ENCODE results near the gene TLX2. TPM values are rescaled to one million over a fixed set of nuclear protein-coding genes. Genes with fewer than 3 reads are reported as not detected.
A peak's percentile ranks its signal among the peaks of the same experiment; 100 is the strongest.

The TLX2 gene
- total and polyA plus RNA-seq, 2 of the 13 experiments (the other 11 are each of a cell fraction or from before 2014, with no cell fraction given): 0.05 to 0.20 TPM

DNA sequence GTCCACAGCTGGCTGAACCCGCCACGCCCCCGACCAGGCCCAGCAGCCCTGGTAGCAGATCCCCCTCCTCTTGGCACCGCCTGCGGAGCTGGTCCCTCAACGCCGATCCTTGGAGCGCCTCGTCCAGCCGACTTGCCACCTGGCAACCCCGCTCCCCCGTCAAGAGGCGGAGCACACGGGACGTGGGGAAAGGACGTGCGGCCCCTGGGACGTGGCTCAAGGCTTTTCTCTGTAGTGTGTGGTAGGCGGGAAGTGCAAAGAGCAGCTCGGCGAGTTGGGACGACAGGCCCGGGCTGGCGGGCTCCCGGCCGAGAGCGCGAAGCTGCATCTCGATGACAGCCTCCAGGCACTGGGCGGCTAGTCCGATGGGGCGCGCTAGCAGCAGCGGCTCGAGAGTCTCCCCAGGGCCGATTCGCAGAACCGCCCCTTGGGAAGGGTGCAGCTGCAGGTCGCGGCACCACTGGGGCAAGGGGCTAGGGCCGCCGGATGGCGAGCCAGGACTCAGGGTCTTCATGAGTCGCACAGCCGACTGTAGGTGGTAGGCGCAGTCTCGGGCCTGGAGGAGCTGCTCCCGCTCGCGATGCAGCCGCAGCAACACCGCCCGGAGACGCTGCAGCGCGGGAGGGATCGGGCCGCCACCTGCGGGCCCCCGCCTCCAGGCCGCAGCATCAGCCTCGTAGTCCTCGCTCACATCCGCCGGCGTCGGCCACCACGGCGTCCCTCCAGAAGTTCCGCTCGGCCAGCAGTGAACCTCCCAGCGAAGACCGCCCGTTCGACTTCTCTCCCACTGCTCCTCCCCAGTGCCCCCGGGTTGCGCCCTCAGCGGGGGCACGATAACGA lies 32.1 kb upstream of the TLX2 start (continued):
- no peak for TF ChIP-seq TAF1 (CRISPR knock-in tag; IDR thresholded peaks at IDR 0.05)
- peak; percentile 82 for TF ChIP-seq HIVEP1 (CRISPR knock-in tag; IDR thresholded peaks at IDR 0.05)
- TF ChIP-seq ZBTB1 (CRISPR knock-in tag; IDR thresholded peaks at IDR 0.05; ENCODE audit: borderline replicate concordance): 0 out of 2 replicates have a peak, but pooled peaks have one; percentile 7
- no peak; the same call in 1 of the 2 replicates for TF ChIP-seq SIN3A (IDR thresholded peaks at IDR 0.05; ENCODE audit: borderline replicate concordance, low read depth, low read length)
- TF ChIP-seq NCOA5 (CRISPR knock-in tag; IDR thresholded peaks at IDR 0.05): peak; percentile 32; the same call in 1 of the 2 replicates
- TF ChIP-seq ZNF775 (CRISPR knock-in tag; IDR thresholded peaks at IDR 0.05; ENCODE audit: borderline replicate concordance): no peak
- TF ChIP-seq ZNF615 (CRISPR knock-in tag; IDR thresholded peaks at IDR 0.05; ENCODE audit: borderline replicate concordance): no peak
- TF ChIP-seq KLF9 (CRISPR knock-in tag; IDR thresholded peaks at IDR 0.05; ENCODE audit: low read depth): 0 out of 2 replicates have a peak, but pooled peaks have one; percentile 26
- no peak for TF ChIP-seq SCMH1 (CRISPR knock-in tag; IDR thresholded peaks at IDR 0.05; ENCODE audit: borderline replicate concordance)
- peak; percentile 73; the same call in 1 of the 2 replicates for TF ChIP-seq ZNF772 (CRISPR knock-in tag; IDR thresholded peaks at IDR 0.05)
- TF ChIP-seq, protein P1, sequence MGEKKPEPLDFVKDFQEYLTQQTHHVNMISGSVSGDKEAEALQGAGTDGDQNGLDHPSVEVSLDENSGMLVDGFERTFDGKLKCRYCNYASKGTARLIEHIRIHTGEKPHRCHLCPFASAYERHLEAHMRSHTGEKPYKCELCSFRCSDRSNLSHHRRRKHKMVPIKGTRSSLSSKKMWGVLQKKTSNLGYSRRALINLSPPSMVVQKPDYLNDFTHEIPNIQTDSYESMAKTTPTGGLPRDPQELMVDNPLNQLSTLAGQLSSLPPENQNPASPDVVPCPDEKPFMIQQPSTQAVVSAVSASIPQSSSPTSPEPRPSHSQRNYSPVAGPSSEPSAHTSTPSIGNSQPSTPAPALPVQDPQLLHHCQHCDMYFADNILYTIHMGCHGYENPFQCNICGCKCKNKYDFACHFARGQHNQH (CRISPR knock-in tag; IDR thresholded peaks at IDR 0.05): no peak
- TF ChIP-seq ZNF83 (CRISPR knock-in tag; IDR thresholded peaks at IDR 0.05; ENCODE audit: borderline replicate concordance): no peak
- no peak for TF ChIP-seq ARNTL (CRISPR knock-in tag; IDR thresholded peaks at IDR 0.05)
- peak; percentile 13; the same call in 1 of the 2 replicates for TF ChIP-seq RXRA (CRISPR knock-in tag; IDR thresholded peaks at IDR 0.05)
- TF ChIP-seq ZNF746 (CRISPR knock-in tag; IDR thresholded peaks at IDR 0.05): no peak
- TF ChIP-seq DR1 (CRISPR knock-in tag; IDR thresholded peaks at IDR 0.05): peak; percentile 38; the same call in 1 of the 2 replicates
- TF ChIP-seq, protein P2, sequence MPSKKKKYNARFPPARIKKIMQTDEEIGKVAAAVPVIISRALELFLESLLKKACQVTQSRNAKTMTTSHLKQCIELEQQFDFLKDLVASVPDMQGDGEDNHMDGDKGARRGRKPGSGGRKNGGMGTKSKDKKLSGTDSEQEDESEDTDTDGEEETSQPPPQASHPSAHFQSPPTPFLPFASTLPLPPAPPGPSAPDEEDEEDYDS (CRISPR knock-in tag; IDR thresholded peaks at IDR 0.05): no peak
- TF ChIP-seq ARNT2 (CRISPR knock-in tag; IDR thresholded peaks at IDR 0.05; ENCODE audit: low read depth): no peak; the same call in 1 of the 2 replicates
- TF ChIP-seq IKZF1 (IDR thresholded peaks at IDR 0.05): no peak
- TF ChIP-seq ZNF451 (CRISPR knock-in tag; IDR thresholded peaks at IDR 0.05): no peak
- TF ChIP-seq ARHGAP35 (CRISPR knock-in tag; IDR thresholded peaks at IDR 0.05; ENCODE audit: borderline replicate concordance): no peak
- no peak for TF ChIP-seq SOX5 (CRISPR knock-in tag; IDR thresholded peaks at IDR 0.05; ENCODE audit: borderline replicate concordance)
- TF ChIP-seq GABPB1 (CRISPR knock-in tag; IDR thresholded peaks at IDR 0.05): no peak
- TF ChIP-seq ZNF282 (IDR thresholded peaks at IDR 0.05; ENCODE audit: partially characterized antibody): no peak
- no peak for TF ChIP-seq XBP1 (CRISPR knock-in tag; IDR thresholded peaks at IDR 0.05)
- TF ChIP-seq, protein P3, sequence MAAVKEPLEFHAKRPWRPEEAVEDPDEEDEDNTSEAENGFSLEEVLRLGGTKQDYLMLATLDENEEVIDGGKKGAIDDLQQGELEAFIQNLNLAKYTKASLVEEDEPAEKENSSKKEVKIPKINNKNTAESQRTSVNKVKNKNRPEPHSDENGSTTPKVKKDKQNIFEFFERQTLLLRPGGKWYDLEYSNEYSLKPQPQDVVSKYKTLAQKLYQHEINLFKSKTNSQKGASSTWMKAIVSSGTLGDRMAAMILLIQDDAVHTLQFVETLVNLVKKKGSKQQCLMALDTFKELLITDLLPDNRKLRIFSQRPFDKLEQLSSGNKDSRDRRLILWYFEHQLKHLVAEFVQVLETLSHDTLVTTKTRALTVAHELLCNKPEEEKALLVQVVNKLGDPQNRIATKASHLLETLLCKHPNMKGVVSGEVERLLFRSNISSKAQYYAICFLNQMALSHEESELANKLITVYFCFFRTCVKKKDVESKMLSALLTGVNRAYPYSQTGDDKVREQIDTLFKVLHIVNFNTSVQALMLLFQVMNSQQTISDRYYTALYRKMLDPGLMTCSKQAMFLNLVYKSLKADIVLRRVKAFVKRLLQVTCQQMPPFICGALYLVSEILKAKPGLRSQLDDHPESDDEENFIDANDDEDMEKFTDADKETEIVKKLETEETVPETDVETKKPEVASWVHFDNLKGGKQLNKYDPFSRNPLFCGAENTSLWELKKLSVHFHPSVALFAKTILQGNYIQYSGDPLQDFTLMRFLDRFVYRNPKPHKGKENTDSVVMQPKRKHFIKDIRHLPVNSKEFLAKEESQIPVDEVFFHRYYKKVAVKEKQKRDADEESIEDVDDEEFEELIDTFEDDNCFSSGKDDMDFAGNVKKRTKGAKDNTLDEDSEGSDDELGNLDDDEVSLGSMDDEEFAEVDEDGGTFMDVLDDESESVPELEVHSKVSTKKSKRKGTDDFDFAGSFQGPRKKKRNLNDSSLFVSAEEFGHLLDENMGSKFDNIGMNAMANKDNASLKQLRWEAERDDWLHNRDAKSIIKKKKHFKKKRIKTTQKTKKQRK (IDR thresholded peaks at IDR 0.05; ENCODE audit: low read length): no peak
- peak; percentile 96; the same call in 1 of the 2 replicates for TF ChIP-seq ZNF543 (CRISPR knock-in tag; IDR thresholded peaks at IDR 0.05)
- no peak for TF ChIP-seq KLF6 (CRISPR knock-in tag; IDR thresholded peaks at IDR 0.05)

Measured in HepG2 (cell line).